OCI-LY3 (cell line): Measurements from ENCODE around the gene KCNJ9.

Experiments used
- CTCF ChIP-seq: fragments of 200-600, 300-600 bp; sonication (generic); IDR thresholded peaks from 2 replicates; pipeline ENCODE4 v1.5.1; 2014; ENCODE audit warnings: antibody characterized with exemption, low read length, low read depth
- EZH2phosphoT487 ChIP-seq: fragments of 200-600 bp; shearing (Covaris generic); IDR thresholded peaks from 2 replicates; pipeline ENCODE4 v1.6.1; 2018; ENCODE audit warnings: antibody characterized with exemption, mixed run types, low read depth

GRCh38 chr1:160089883-160090282 is 8.5 kb downstream of the KCNJ9 start:
- TF ChIP-seq CTCF (no peak), EZH2phosphoT487 (no peak)
